Lung (tissue), 12 donors: ENCODE results near the gene ATP7A. TPM values are rescaled to one million over a fixed set of nuclear protein-coding genes. Genes with fewer than 3 reads are reported as not detected.

Source experiments
- ATAC-seq: fragments of 200-7000 bp; cut with Tn5 transposase; one replicate; pipeline ENCODE4 v1.9.1; 2020; ENCODE audit warnings: moderate number of reproducible peaks; ENCODE audit not compliant: insufficient read depth, low FRiP score
- DNase-seq, 3 donors: peaks; one replicate each; pipeline ENCODE4 v3.0.0-alpha.2; 2013 to 2017
- H3K27ac ChIP-seq, 2 donors: one replicate each; pipeline ENCODE4 v1.5.1; 2013; ENCODE audit warnings: mild to moderate bottlenecking in 2 of 2, moderate library complexity in 2 of 2, control low read depth in 1 of 2, inconsistent platforms in 1 of 2, low read depth in 1 of 2, low read length in 1 of 2
- H3K27me3 ChIP-seq, 3 donors: one replicate each; pipeline ENCODE4 v1.5.1; 2013; ENCODE audit warnings: low read length in 2 of 3; ENCODE audit not compliant: control insufficient read depth in 3 of 3, insufficient read depth in 3 of 3
- H3K36me3 ChIP-seq, 4 donors: one replicate each; pipeline ENCODE4 v1.5.1; 2013; ENCODE audit warnings: low read length in 4 of 4, mild to moderate bottlenecking in 1 of 4, moderate library complexity in 1 of 4; ENCODE audit not compliant: control insufficient read depth in 4 of 4, insufficient read depth in 4 of 4
- H3K4me1 ChIP-seq, 5 donors: one replicate each; pipeline ENCODE4 v1.5.1; 2013; ENCODE audit warnings: low read length in 5 of 5, mild to moderate bottlenecking in 2 of 5, moderate library complexity in 1 of 5; ENCODE audit not compliant: control insufficient read depth in 5 of 5, insufficient read depth in 5 of 5
- H3K4me3 ChIP-seq: one replicate; pipeline ENCODE4 v1.5.1; 2013; ENCODE audit warnings: mild to moderate bottlenecking, control low read depth, moderate library complexity
- H3K9ac ChIP-seq, 2 donors: one replicate each; pipeline ENCODE4 v1.5.1; 2013; ENCODE audit warnings: low read length in 2 of 2, control low read depth in 1 of 2; ENCODE audit not compliant: insufficient read depth in 1 of 2
- H3K9me3 ChIP-seq, 4 donors: one replicate each; pipeline ENCODE4 v1.5.1; 2013; ENCODE audit warnings: low read length in 3 of 4, mild to moderate bottlenecking in 1 of 4, moderate library complexity in 1 of 4; ENCODE audit not compliant: control insufficient read depth in 4 of 4, insufficient read depth in 3 of 4
- WGBS, 2 donors: extraction: QIAGEN DNeasy Blood & Tissue Kit; methylation state at CpG; one replicate each; pipeline ENCODE4 v1.1.7; 2013; 5-methylcytosine and 5-hydroxymethylcytosine counted together
- polyA plus RNA-seq, 2 donors: library from polyadenylated mRNA; stranded (reverse); fragments of 200-250 nt; gene quantifications; one replicate each; pipeline ENCODE4 v1.2.1, GENCODE V29; 2013
- total RNA-seq, 2 donors: library from RNA; depleted of rRNA in 1 of 2; stranded (reverse); fragments of >200 nt in 1 of 2; gene quantifications; one replicate each; pipeline ENCODE4 v1.2.1, GENCODE V29; 2014 to 2021
- TF ChIP-seq, protein P1 (sequence below): IDR thresholded peaks from 2 replicates; pipeline ENCODE4 v1.5.1; 2012; ENCODE audit warnings: mild to moderate bottlenecking; ENCODE audit errors: control extremely low read depth, extremely low read depth
- donor health status: control.
- donor health status: control.
- donor health status: Bipolar disorder and iron deficiency.
- donor health status: healthy.
- donor health status: DM: yes; HTN: yes; CAD: no.

ATP7A gene
- total and polyA plus RNA-seq, 4 donors = 2.5 to 23.5 (median 7.5) TPM

DNA sequence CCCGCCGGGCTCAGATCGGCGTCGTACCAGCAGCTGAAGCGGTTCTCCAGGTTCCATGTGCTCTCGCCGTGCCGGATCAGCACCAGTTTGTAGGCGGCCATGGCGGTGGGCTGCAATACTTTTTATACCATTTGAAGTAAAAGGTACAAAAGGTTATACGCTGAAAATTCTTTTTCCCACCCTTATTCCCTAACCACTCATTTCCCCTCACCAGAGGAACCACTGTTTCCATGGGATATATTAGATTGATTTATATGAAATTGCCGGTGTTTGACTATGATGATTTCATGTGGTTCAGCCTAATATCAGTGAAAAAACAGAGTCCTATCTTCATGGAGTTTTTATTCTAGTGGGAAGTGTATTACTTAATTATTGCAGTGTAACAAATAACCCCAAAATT lies 59.0 kb downstream of the ATP7A start, which contains the start of gene PGAM4:
Gene PGAM4, minus strand, starts transcription at position 101 of the 400 bp plus-strand sequence. Its CDS starts 0 bp downstream, at position 101.
- no peaks in the 10 kb centered on the region for H3K27me3 ChIP-seq
- no peak within 1 kb of the TSS for H3K4me3 ChIP-seq
- H3K9me3 ChIP-seq = peaks cover 0 to 4% (median 0%) of the 10 kb centered on the region in 4 donors
- H3K4me1 ChIP-seq = no peaks in the 10 kb centered on the region
- TF ChIP-seq, protein P1, sequence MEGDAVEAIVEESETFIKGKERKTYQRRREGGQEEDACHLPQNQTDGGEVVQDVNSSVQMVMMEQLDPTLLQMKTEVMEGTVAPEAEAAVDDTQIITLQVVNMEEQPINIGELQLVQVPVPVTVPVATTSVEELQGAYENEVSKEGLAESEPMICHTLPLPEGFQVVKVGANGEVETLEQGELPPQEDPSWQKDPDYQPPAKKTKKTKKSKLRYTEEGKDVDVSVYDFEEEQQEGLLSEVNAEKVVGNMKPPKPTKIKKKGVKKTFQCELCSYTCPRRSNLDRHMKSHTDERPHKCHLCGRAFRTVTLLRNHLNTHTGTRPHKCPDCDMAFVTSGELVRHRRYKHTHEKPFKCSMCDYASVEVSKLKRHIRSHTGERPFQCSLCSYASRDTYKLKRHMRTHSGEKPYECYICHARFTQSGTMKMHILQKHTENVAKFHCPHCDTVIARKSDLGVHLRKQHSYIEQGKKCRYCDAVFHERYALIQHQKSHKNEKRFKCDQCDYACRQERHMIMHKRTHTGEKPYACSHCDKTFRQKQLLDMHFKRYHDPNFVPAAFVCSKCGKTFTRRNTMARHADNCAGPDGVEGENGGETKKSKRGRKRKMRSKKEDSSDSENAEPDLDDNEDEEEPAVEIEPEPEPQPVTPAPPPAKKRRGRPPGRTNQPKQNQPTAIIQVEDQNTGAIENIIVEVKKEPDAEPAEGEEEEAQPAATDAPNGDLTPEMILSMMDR = no peak
- H3K9ac ChIP-seq = no peak within 1 kb of the TSS
- DNase-seq = no peak
- WGBS, 2 donors = 90 to 95% methylated on average over 13 of the region's 13 CpGs
- no peaks in the 10 kb centered on the region for H3K36me3 ChIP-seq
- ATAC-seq = no peak
- H3K27ac ChIP-seq = no peak within 1 kb of the TSS

DNA sequence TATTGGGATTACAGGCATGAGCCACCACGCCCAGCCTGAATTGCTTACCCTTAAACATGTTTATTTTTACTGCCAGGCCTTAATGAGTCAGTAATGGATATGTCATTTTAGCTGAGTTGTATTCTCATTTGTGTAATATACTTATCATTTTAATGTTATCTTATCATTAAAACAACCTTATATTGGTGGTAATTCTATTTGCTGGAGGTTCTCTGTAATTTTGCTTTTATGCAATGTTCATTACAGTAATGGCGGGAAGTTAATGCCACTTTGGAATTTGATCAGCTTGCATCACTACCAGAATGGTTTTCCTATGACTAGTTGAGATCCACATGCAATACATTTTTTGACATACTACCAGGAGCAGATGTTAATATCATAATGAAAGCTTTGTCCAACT lies 65.3 kb downstream of the ATP7A start:
- WGBS, 2 donors = 71 to 100% methylated on average over 2 of the region's 2 CpGs
- ATAC-seq (no peak), DNase-seq (no peak)
- H3K36me3 ChIP-seq = no peaks in the 10 kb centered on the region
- H3K9me3 ChIP-seq = no peaks in the 10 kb centered on the region
- no peaks in the 10 kb centered on the region for H3K27me3 ChIP-seq
- no peak overlapping the region for H3K4me3 ChIP-seq
- no peaks in the 10 kb centered on the region for H3K4me1 ChIP-seq
- TF ChIP-seq, protein P1 = no peak
- H3K9ac ChIP-seq = no peak overlapping the region
- no peak overlapping the region for H3K27ac ChIP-seq

DNA sequence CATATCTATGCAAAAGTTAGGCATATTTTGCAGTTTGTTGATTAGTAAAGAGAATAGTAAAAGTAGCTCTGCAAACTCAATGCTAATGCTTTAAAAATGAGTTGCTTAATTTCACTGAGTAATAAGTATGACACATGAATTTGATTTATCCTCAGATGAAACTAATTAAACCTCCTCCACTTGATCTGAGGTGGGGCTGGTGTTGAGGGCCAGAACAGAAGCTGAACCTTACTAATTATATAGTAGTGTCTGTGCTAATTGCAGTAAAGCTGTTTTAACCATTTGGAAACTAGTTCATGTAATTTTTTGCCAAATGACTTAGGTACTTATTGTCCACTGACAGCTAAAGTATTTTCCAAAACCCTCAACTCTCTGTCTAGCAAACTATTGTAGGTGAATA lies 66.6 kb downstream of the ATP7A start:
- ATAC-seq = no peak
- Histone ChIP-seq H3K9me3 (no peaks in the 10 kb centered on the region), H3K4me1 (no peaks in the 10 kb centered on the region), H3K9ac (no peak overlapping the region), H3K27me3 (no peaks in the 10 kb centered on the region), H3K4me3 (no peak overlapping the region), H3K27ac (no peak overlapping the region), H3K36me3 (no peaks in the 10 kb centered on the region)
- no peak for DNase-seq
- TF ChIP-seq, protein P1 = no peak

DNA sequence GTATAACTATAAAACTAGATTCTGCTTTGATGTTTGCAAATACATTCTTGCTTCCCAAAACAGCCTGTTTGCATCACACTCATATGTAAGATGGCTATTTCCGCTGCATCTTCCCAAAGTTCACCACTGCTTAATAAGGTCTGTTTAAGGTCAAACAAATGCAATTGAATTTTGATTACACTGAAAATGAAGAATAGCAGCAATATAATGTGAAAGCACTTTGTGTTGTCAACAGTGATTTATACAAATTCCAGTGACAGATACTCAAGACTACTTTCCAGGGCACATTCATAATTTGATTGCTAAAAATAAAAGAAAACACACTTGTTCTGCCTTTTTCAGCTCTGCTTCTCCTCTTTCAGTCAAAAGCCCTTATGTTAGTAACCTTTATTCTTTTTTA lies 67.0 kb downstream of the ATP7A start:
- ATAC-seq (no peak), DNase-seq (peak in 1 of 3 donors; percentile 8)
- TF ChIP-seq, protein P1 = no peak
- H3K9me3 ChIP-seq = no peaks in the 10 kb centered on the region
- no peaks in the 10 kb centered on the region for H3K4me1 ChIP-seq
- H3K9ac ChIP-seq = no peak overlapping the region
- H3K36me3 ChIP-seq = no peaks in the 10 kb centered on the region
- 84 to 95% methylated on average over 1 of the region's 1 CpG for WGBS, 2 donors
- no peaks in the 10 kb centered on the region for H3K27me3 ChIP-seq
- H3K27ac ChIP-seq = no peak overlapping the region
- no peak overlapping the region for H3K4me3 ChIP-seq
